NT2/D1 (cell line): ENCODE results near the gene OOSP3.

Source experiments
- YY1 ChIP-seq: IDR thresholded peaks from 2 replicates; pipeline ENCODE4 v1.6.1; 2011; ENCODE audit not compliant: insufficient read length, insufficient read depth
- ZNF274 ChIP-seq: IDR thresholded peaks from 2 replicates; pipeline ENCODE4 v1.6.1; 2011; ENCODE audit warnings: mild to moderate bottlenecking, low read depth, low read length

DNA sequence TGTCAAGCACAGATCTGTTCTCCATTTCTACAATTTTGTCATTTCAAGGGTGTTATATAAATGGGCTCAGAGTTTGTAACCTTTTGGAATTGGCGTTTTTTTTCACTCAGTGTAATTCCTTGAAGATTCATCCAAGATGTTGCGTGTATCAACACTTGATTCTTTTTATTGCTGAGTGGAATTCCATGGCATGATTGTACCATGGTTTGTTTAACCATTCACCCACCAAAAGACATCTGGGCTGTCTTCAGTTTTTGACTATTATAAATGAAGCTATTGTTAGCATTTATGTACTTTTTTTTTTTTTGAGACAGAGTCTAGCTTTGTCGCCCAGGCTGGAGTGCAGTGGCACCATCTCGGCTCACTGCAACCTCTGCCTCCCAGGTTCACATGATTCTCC lies 62.5 kb downstream of the OOSP3 start:
- TF ChIP-seq ZNF274 (no peak), YY1 (no peak)
